Measurements from ENCODE around the gene SLC25A6. TPM values are rescaled to one million over a fixed set of nuclear protein-coding genes. Genes with fewer than 3 reads are reported as not detected.
"Not testable (repeated sequence)": the region's sequence is repeated elsewhere in the genome, so short reads cannot be mapped to it uniquely, and the experiment has no call there.

Gene SLC25A6
- total RNA-seq, 2 experiments from 2014 or later = 396 to 456 TPM

DNA sequence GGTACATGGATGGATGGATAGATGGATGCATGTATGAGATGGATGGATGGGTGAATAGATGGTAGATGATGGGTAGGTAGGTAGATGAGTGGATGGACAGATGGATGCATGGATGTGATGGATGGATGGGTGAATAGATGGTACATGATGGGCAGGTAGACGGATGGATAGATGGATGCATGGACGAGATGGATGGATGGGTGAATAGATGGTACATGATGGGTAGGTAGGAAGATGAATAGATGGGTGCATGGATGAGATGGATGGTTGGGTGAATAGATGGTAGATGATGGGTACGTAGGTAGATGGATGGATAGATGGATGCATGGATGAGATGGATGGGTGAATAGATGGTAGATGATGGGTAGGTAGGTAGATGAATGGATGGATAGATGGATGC lies 12.0 kb upstream of the SLC25A6 start:
- H3K36me3 Mint-ChIP-seq (ENCODE audit: low read depth); ATAC-seq; H3K4me3 Mint-ChIP-seq; POLR2A ChIA-PET; DNase-seq; H3K27ac Mint-ChIP-seq; H3K4me1 Mint-ChIP-seq; CTCF ChIA-PET; intact Hi-C loops (cut with DNase I, micrococcal nuclease); H3K27me3 Mint-ChIP-seq; H3K9me3 Mint-ChIP-seq (ENCODE audit: low read depth): not testable (repeated sequence)

- no peak for DNase-seq
- CTCF ChIA-PET = no interaction called here
- intact Hi-C loops (cut with DNase I, micrococcal nuclease) = no loop called here
- H3K27ac Mint-ChIP-seq = no peak overlapping the region
- H3K4me1 Mint-ChIP-seq = no peaks in the 10 kb centered on the region
- POLR2A ChIA-PET = no interaction called here
- no peaks in the 10 kb centered on the region for H3K9me3 Mint-ChIP-seq (ENCODE audit: low read depth)
- peaks cover 4% of the 10 kb centered on the region for H3K36me3 Mint-ChIP-seq (ENCODE audit: low read depth)
- no peak overlapping the region for H3K4me3 Mint-ChIP-seq
- H3K27me3 Mint-ChIP-seq = no peaks in the 10 kb centered on the region
- no peak for ATAC-seq
These were observed 11.3 kb upstream of the SLC25A6 start for GRCh38 chrX:1403228-1403627.

DNA sequence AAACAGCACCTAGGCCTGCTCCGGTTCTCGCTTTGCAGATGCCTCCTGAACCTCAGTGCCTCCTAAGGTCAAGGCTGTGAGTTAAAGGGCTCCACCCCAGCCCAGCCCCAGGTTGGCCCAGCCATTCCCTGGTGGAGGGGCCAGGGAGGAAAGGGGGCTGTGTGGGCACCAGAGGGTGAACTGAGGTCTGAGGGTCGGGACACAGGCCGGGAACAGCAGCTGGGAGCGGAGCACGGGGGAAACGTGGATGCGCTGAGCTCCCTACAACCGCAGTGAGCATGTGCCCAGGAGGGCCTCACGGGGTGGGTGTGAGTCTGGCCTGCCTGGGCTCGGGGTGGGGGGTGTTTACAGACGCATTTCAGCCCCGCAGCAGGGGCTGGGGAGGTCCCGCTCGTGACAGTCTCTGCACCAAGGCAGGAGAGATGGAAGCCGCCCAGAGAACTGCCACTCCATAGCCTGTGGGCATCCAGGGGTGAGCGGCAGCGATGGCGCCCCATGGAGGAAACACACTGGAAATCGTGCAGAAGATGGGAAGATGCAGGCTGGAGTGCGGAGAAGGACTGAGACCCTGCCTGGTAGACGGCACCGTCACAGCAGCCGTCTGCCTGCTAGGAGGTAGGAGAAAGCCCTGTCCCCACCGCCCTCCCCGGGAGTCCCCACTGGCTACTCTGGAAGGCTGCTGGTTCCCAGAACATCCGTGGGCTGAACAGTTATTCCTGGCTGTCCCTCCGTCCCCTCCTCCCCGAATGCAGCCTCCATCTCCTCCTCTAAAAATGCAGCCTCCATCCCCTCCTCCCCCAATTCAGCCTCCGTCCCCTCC lies 9.9 kb upstream of the SLC25A6 start:
- no peak for DNase-seq
- intact Hi-C loops (cut with DNase I, micrococcal nuclease) = no loop called here
- no peak overlapping the region for H3K4me3 Mint-ChIP-seq
- no peaks in the 10 kb centered on the region for H3K4me1 Mint-ChIP-seq
- no peaks in the 10 kb centered on the region for H3K9me3 Mint-ChIP-seq (ENCODE audit: low read depth)
- ChIA-PET POLR2A (no interaction called here), CTCF (no interaction called here)
- ATAC-seq = peak; percentile 16
- H3K27ac Mint-ChIP-seq = no peak overlapping the region
- no peaks in the 10 kb centered on the region for H3K27me3 Mint-ChIP-seq
- peaks cover 7% of the 10 kb centered on the region for H3K36me3 Mint-ChIP-seq (ENCODE audit: low read depth)

DNA sequence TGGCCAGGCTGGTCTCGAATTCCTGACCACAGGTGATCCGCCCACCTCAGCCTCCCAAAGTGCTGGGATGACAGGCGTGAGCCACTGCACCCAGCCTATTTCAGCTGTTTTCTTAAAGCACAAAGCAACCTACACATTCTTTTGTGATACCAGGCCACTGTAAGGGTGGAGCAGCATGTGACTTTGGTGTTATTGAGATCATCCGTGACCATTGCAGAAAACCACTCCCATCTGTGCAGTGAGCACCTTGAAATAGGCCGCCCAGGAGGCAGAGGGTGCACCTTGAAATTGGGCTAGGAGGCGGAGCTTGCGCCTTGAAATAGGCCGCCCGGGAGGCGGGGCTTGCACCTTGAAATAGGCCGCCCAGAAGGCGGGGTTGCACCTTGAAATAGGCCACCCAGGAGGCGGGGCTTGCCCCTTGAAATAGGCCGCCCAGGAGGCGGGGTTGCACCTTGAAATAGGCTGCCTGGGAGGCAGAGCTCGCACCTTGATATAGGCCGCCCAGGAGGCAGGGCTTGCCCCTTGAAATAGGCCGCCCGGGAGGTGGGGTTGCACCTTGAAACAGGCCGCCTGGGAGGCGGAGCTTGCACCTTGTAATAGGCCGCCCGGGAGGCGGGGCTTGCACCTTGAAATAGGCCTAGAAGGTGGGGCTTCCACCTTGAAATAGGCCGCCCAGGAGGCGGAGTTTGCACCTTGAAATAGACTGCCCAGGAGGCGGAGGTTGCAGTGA lies 9.0 kb upstream of the SLC25A6 start:
- peaks cover 2% of the 10 kb centered on the region for H3K4me1 Mint-ChIP-seq
- ChIA-PET CTCF (no interaction called here), POLR2A (no interaction called here)
- no peak for ATAC-seq
- no peaks in the 10 kb centered on the region for H3K9me3 Mint-ChIP-seq (ENCODE audit: low read depth)
- H3K27me3 Mint-ChIP-seq = no peaks in the 10 kb centered on the region
- peaks cover 15% of the 10 kb centered on the region for H3K36me3 Mint-ChIP-seq (ENCODE audit: low read depth)
- no peak overlapping the region for H3K4me3 Mint-ChIP-seq
- intact Hi-C loops (cut with DNase I, micrococcal nuclease) = no loop called here
- H3K27ac Mint-ChIP-seq = no peak overlapping the region
- DNase-seq = no peak

DNA sequence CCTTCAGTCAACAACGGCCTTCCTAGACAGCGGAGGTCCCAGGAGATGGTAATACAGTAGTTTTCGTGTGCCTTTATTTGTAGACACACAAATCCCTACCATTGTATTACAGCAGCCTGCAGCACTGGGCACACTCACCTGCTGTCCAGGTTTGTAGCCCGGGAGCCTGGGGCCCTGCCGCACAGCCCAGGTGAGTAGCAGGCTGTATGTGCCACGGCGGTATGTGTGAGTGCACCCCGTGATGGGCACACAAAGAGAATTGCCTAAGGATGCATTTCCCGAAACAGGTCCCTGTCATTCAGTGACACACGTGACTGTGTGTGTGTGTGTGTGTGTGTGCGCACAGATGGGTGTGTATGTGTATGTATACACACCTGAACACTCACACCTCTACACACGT lies 8.1 kb upstream of the SLC25A6 start:
- Mint-ChIP-seq H3K27ac (no peak overlapping the region), H3K27me3 (no peaks in the 10 kb centered on the region), H3K4me1 (peaks cover 11% of the 10 kb centered on the region), H3K4me3 (no peak overlapping the region), H3K36me3 (ENCODE audit: low read depth) (peaks cover 23% of the 10 kb centered on the region), H3K9me3 (ENCODE audit: low read depth) (no peaks in the 10 kb centered on the region)
- intact Hi-C loops (cut with DNase I, micrococcal nuclease) = no loop called here
- ChIA-PET POLR2A (no interaction called here), CTCF (no interaction called here)
- ATAC-seq = no peak
- DNase-seq = no peak

GRCh38 chrX:1398431-1399340 lies 6.8 kb upstream of the SLC25A6 start:
- H3K27ac Mint-ChIP-seq = no peak overlapping the region
- POLR2A ChIA-PET = no interaction called here
- H3K9me3 Mint-ChIP-seq (ENCODE audit: low read depth) = no peaks in the 10 kb centered on the region
- intact Hi-C loops (cut with DNase I, micrococcal nuclease) = no loop called here
- DNase-seq = no peak
- H3K4me3 Mint-ChIP-seq = no peak overlapping the region
- H3K4me1 Mint-ChIP-seq = peaks cover 24% of the 10 kb centered on the region
- H3K27me3 Mint-ChIP-seq = no peaks in the 10 kb centered on the region
- CTCF ChIA-PET = no interaction called here
- no peak for ATAC-seq
- H3K36me3 Mint-ChIP-seq (ENCODE audit: low read depth) = peaks cover 23% of the 10 kb centered on the region

GRCh38 chrX:1397441-1398270 lies 5.7 kb upstream of the SLC25A6 start:
- ChIA-PET CTCF (no interaction called here), POLR2A (no interaction called here)
- Mint-ChIP-seq H3K4me3 (no peak overlapping the region), H3K36me3 (ENCODE audit: low read depth) (peaks cover 23% of the 10 kb centered on the region), H3K4me1 (peaks cover 30% of the 10 kb centered on the region), H3K27me3 (no peaks in the 10 kb centered on the region), H3K27ac (no peak overlapping the region), H3K9me3 (ENCODE audit: low read depth) (no peaks in the 10 kb centered on the region)
- no peak for DNase-seq
- ATAC-seq = no peak
- intact Hi-C loops (cut with DNase I, micrococcal nuclease) = no loop called here

DNA sequence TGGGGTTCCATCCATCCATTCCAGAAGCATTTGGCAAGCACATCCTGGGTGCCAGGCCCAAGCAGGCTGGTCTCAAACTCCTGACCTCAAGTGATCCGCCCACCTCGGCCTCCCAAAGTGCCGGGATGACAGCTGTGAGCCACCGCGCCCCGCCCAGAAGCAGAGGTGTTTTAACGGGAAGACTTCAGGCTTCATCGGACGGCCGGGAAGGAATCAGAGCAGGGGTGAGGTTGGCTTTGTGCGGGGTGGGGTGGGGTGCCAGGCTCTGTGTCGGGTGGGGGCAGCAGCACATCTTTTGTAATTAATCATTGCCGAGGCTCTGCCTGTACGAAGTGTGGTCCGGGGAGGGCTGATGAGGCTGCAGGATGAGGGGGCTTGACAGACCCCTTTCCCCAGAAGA lies 5.1 kb upstream of the SLC25A6 start:
- Mint-ChIP-seq H3K36me3 (ENCODE audit: low read depth) (peaks cover 23% of the 10 kb centered on the region), H3K4me1 (peaks cover 30% of the 10 kb centered on the region), H3K27me3 (no peaks in the 10 kb centered on the region), H3K9me3 (ENCODE audit: low read depth) (no peaks in the 10 kb centered on the region), H3K27ac (no peak overlapping the region), H3K4me3 (no peak overlapping the region)
- POLR2A ChIA-PET = no interaction called here
- ATAC-seq = no peak
- intact Hi-C loops (cut with DNase I, micrococcal nuclease) = no loop called here
- CTCF ChIA-PET = no interaction called here
- DNase-seq = no peak

- intact Hi-C loops (cut with DNase I, micrococcal nuclease) = no loop called here
- POLR2A ChIA-PET = no interaction called here
These were observed 3.8 kb upstream of the SLC25A6 start for GRCh38 chrX:1395646-1396216.

GRCh38 chrX:1394731-1395501 lies 3.0 kb upstream of the SLC25A6 start:
- peak overlapping the region; percentile 45 for H3K27ac Mint-ChIP-seq

More at GRCh38 chrX:1395646-1396216, 3.8 kb upstream of the SLC25A6 start:
- H3K27me3 Mint-ChIP-seq = no peaks in the 10 kb centered on the region
- DNase-seq (no peak), ATAC-seq (no peak)
- peaks cover 34% of the 10 kb centered on the region for H3K4me1 Mint-ChIP-seq
- peak overlapping the region; percentile 8 for H3K4me3 Mint-ChIP-seq
- H3K9me3 Mint-ChIP-seq (ENCODE audit: low read depth) = no peaks in the 10 kb centered on the region
- CTCF ChIA-PET = no interaction called here
- H3K36me3 Mint-ChIP-seq (ENCODE audit: low read depth) = peaks cover 33% of the 10 kb centered on the region
- no peak overlapping the region for H3K27ac Mint-ChIP-seq

More at GRCh38 chrX:1394731-1395501, 3.0 kb upstream of the SLC25A6 start:
- no peak for DNase-seq
- no peaks in the 10 kb centered on the region for H3K9me3 Mint-ChIP-seq (ENCODE audit: low read depth)
- ChIA-PET POLR2A (no interaction called here), CTCF (no interaction called here)
- H3K4me3 Mint-ChIP-seq = peak overlapping the region; percentile 82
- H3K4me1 Mint-ChIP-seq = peaks cover 36% of the 10 kb centered on the region
- peaks cover 40% of the 10 kb centered on the region for H3K36me3 Mint-ChIP-seq (ENCODE audit: low read depth)
- H3K27me3 Mint-ChIP-seq = no peaks in the 10 kb centered on the region
- intact Hi-C loops (cut with DNase I, micrococcal nuclease) = loop anchor here (5.0 kb wide), 3 partner anchors 148 to 1297 kb away; partner anchors contain the start of genes CD99 (in 1 of the 2) and PLCXD1 (in 1 of the 2)
- no peak for ATAC-seq

Data from activated CD4-positive, alpha-beta T cell treated with anti-CD3 and anti-CD28 coated beads for 36 hours (primary cell).